Stimulated activated naive CD8-positive, alpha-beta T cell treated with anti-CD3 and anti-CD28 coated beads, Interleukin-15, Interleukin-2, amounts not matched to agents 100 U/mL and 50 U/mL, for 24 hours (primary cell): ENCODE data around the gene NUDCD3.

Experiments
- ATAC-seq: fragments of 150-1000 bp; cut with Tn5 transposase; one replicate; pipeline ENCODE4 v1.10.0; 2021
- DNase-seq: peaks from one replicate; pipeline ENCODE4 v3.0.0; 2021

NUDCD3 gene

DNA sequence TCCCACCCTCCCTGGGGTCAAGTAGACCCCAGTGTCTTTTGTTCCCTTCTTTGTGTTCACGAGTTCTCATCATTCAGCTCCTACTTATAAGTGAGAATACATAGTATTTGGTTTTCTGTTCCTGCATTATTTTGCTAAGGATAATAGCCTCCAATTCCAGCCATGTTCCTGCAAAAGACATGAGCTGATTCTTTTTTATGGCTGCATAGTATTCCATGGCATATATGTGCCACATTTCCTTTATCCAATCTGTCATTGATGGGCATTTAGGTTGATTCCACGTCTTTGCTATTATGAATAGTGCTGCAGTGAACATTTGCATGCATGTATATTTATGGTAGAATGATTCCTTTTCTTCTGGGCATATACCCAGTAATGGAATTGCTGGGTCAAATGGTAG, 136.8 kb downstream of the NUDCD3 start:
- ATAC-seq, result no peak
- no peak for DNase-seq

DNA sequence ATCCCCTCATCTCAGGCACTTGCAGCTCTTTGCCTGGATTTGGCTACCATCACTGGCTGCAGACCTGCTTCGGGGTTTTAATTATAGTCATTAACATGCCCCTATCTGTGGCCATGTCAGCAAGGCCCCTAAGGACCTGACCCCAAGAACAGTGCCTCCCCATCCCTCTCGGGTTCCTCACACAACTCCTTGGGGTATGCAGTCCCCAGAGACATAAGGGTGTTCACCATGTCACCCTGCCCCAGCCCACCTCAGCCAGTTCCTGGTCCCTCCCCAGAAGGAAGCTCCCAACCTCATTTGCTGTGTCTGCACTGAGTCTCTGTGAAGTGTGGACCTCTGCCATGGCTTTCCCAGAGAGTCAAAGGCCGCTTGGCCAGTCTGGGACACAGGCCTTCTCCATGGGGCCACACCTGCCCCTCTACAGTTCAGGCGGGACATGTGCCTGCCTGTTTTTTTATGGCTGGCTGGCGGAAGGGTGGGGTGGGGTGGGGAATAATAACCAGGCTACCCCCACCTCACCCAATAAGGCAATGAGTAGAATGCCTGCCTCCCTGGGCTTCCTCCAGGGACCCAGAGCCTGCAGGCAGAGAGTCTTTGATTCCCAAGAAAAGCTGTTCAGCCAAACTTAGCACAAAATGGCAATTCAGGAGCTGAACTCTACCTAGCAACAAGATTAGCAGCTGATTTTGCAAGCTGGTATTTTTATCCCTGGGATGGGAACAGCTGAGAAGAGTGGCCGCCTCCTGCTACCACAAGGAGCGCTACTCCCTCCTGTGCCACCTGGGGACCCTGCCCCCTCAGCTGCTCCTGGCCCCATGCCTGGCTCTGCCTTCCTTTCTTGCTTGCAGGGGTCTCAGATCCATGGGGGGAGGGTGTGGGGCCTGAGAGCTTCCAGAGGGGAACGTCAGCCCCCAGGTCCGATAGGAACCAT, 141.3 kb downstream of the NUDCD3 start:
- DNase-seq (no peak), ATAC-seq (no peak)

DNA sequence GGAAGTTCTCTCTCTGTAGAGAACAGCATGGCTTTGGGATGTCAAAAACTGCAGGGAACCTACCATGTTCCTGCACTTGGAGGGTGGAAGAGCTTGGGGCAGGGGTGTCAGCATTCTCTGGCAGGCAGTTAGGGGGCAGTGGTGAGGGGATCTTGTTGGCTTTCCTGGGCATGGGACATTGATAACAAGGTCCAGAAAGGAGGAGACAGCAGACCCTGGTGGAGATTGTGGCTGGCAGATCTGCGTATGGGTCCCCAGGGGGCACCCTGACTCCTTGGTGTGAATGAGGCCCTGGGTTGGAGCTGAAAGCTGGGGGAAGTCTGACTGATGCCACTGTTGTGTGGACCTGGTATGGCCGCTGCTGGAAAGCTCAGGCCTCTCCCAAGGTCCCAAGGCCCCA, 142.2 kb downstream of the NUDCD3 start:
- ATAC-seq (no peak), DNase-seq (no peak)

DNA sequence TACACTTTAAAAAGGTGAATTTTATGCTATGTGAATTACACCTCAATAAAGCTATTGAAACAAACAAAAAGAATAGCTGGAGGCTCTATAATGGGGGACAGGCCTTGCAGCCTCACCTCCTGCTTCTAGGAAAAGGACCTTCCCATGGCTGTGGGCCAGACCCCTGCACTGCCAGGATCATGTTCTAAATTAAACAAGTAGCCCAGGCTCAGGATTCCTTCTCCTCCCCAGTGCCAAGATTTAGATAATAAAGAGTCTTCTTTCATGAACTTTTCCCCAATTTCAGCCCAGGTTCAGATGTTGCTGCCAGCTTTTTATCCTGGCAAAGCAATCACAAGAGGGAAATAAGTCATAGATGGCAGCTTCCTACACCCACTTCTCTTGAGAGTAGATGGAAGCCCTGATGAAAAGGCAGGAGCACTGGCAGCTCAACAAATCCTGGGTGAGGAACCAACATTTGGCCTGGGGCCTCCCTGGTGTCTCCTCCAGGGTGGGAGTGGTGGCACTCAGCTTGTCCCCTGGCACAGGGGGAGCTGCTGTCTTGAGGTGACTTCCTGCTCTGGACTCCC, 142.8 kb downstream of the NUDCD3 start:
- ATAC-seq (no peak), DNase-seq (no peak)

DNA sequence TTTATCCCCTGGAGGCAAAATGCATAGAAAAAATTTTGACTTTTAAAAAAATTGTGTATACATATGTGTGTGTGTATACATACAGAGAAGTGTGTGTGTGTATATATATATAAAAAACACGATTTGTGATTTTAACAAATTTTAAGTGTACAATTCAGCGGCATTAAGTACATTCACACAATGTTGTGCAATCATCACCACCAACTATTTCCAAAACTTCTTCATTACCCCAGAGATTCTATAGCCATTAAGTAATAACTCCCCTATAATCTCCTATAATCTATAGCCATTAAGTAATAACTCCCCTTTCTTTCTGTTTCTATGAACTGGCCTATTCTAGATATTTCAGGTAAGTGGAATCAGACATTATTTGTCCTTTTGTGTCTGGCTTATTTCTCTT, 144.4 kb downstream of the NUDCD3 start:
- ATAC-seq, result no peak

DNA sequence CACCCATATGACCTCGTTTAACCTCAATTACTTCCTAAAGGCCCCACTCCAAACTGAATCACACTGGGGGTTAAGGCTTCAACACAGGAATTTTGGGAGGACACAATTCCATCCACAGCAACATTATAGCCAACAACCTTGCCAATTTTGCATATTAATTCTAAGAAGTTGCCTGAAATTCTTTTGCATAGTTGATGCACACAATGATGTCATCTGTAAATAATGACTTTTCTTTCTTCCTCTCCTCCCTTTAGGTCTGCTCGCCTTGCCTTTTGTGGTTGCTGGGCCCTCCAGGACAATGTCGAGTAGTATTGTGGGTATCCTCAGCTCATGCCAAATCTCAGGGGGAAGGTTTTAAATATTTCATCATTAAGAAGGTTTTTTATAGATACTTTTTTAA, 149.1 kb downstream of the NUDCD3 start:
- ATAC-seq (no peak), DNase-seq (no peak)

More for the DNA sequence above, 144.4 kb downstream of the NUDCD3 start:
- no peak for DNase-seq

DNA sequence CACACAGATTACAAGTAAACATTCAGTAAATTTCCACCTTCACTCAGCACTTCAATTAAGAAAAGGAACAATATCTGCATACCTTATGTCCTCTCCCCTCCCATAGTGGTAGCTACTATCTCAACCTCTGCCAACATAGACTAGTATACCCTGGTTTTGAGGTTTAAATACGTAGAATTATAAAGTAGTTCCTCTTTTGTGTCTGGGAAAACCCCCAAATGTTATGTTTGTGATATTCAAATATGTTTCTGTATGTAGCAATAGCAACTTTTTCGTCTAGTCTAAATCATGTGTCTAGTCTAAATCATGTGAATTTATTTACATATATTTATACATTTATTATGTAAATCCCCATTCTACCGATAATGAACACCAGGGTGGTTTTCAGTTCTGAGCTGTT, 151.9 kb downstream of the NUDCD3 start:
- ATAC-seq (no peak), DNase-seq (no peak)

DNA sequence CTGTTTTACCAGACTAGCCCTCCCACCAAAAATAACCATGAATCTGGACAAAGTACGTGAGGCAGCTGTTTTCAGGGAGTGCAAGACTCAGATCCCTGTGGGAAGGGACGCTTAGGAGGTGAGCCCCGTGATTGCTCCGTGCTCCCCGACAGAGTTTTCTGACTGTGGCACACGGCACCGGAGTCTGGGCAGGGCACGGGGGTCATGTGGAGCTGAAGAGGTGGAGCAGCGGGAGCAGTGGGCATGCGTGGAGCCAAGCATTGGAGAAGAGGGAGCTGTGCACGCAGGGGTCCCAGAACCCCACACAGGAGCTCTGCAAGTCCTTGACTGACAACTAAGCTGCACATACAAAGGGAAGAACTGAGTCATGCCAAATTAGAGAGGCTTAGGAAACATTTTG, 154.0 kb downstream of the NUDCD3 start:
- ATAC-seq, result no peak
- DNase-seq, result no peak

DNA sequence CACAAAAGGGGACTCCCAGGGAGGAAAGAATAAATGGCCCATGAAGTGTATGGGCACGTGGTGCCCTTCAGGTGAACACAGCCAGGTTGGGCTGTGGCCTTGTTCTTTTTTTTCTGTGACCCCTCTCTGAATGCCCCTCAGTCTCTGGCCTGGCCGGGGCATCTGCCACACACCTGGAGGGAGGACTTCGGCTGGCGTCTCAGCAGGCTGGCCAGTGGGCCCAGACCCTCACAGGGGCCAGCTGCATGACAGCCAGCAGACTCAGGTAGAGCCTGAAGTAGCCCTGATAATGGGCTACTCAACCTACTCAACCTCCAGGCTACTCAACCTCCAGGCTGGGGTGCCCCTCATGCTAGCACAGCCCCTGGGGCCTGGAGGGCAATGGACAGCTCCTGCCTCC, 155.3 kb downstream of the NUDCD3 start:
- no peak for ATAC-seq
- DNase-seq, result no peak

DNA sequence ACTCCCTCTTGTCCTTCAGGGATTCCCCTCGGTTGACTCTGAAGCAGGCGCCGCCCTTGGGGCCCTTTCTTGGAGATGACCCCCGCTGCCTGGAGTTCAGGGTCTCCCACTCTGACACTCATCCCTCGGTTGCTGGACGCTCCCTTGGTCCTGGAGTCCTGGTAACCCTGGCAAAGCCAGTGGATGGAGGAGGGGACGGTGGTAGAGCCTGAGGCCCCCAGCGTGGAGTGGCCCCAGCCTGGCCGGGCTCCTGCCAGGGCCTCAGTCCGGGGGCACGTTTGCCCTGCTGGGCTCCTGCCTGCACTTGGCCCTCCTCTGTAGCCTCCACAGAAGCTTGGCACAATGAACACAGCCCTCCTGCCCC, 155.7 kb downstream of the NUDCD3 start:
- ATAC-seq, result no peak
- no peak for DNase-seq

DNA sequence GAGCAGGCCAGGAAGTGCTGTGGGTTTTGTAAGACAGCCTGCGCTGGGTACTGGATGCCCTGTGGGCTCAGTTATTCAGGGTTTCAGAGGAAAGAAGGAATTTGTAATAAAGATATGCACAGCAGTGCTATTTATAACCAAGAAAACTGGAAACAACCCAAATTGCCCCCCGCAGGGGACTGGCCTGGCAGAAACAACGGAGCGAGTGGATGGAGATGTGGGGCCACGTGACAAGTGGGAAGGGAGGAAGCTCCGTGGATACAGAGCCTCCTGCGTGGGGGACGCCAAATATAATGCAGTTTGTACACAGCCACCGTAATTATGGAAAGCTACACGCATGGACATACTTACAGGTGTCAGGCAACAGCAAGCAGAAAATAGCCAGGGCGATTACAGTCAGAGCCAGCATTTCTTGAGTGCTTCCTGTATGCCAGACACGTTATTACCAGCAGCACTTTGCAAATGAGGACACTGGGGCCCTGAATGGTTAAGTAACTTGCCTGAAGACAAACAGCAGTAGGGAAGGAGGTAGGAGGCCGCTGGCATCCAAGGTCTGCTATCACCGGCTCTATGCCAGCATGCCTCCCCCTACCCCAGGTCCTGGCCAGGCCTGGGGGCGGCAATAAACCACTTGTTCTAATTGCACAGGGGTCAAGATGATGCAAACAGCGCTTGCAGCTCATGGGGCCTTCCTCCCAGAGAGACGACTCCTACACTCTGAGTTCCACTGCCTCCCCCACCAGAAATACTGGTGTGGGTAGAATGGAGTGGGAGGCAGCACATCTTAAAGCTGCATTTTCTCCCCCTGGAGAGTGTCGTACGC, 156.3 kb downstream of the NUDCD3 start:
- ATAC-seq (no peak), DNase-seq (no peak)

DNA sequence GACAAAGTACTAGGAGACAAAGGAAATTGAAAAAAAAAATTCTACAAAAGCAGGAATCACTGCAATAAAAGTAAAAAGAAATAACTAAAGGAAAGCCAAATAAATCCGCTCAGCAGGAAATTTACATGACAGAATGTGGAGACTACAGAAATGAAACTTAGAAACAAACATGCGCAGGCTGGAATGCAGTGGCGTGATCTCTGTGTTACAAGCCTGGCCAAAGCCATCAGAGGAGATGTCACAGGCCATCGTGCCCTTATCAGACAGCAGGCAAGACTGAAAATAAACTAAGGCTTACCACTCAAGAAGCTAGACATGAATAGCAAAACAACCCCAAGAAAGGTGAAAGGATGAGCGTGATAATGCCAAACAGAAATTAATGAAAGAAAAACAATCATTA, 158.8 kb downstream of the NUDCD3 start:
- ATAC-seq (no peak), DNase-seq (no peak)

DNA sequence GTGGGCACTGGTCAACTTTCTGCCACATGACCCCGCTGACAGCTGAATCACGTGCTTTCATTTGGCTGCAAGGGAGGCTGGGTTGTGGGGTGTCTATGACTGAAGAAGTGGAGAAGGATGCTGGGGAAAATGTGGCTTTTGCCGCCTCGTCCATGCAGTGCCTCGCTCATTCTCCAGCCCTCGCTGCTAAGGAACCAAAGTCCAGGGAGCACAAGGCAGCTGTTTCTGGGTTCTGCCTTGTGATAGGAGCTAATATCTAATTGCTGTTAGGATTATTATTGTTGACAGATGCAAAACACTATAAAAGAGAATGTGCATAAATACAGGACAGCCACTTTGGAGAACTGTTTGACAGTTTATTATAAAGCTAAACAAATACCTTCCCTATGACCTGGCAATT, 160.1 kb downstream of the NUDCD3 start:
- no peak for DNase-seq
- ATAC-seq, result no peak

DNA sequence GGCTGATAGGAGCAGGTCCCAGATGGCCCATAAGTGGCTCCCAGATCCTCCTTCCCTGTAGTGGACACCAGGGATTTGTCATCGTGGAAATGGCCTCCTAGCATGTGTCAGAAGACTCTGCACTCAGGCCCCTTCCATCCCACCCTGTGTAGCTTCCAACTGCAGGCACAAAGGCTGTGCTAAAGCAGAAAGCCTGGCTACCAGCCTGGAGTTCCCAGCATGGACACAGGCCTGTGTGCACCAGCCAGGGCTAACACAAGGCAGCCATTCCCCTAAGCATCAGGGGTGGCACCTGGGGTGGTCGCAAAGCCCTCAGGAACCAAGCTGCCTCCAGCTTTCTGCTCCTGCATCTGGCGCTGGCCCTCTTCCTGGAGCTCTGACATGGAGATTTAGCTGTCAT, 160.6 kb downstream of the NUDCD3 start:
- ATAC-seq (no peak), DNase-seq (no peak)
